Activated T-helper 9 cell treated with anti-CD3 and anti-CD28 coated beads, Interleukin-2, amount 50 U/mL, for 16 hours (primary cell): Measurements from ENCODE around the gene FBXO11.
A peak's percentile ranks its signal among the peaks of the same experiment; 100 is the strongest.
"Not testable (repeated sequence)": the region's sequence is repeated elsewhere in the genome, so short reads cannot be mapped to it uniquely, and the experiment has no call there.

Source experiments
- DNase-seq: peaks from one replicate; pipeline ENCODE4 v3.0.0-alpha.2; 2020; ENCODE audit warnings: low read depth

Gene FBXO11

GRCh38 chr2:47906157-47907038 lies at the start of gene FBXO11:
Gene FBXO11, minus strand, starts transcription at chr2:47906498. Its CDS starts 778 bp downstream, at chr2:47905720.
- peak; percentile 93 for DNase-seq

GRCh38 chr2:47950340-47951301 lies 44.3 kb upstream of the FBXO11 start:
- DNase-seq = no peak

GRCh38 chr2:47946593-47946992 lies 40.3 kb upstream of the FBXO11 start:
- DNase-seq = no peak

GRCh38 chr2:47945046-47945781 lies 38.9 kb upstream of the FBXO11 start:
- no peak for DNase-seq

- DNase-seq = no peak
Measured at GRCh38 chr2:47941936-47942335, 35.6 kb upstream of the FBXO11 start.

GRCh38 chr2:47937677-47938076 lies 31.4 kb upstream of the FBXO11 start:
- DNase-seq = no peak

- no peak for DNase-seq
Measured at GRCh38 chr2:47935071-47935470, 28.8 kb upstream of the FBXO11 start.

GRCh38 chr2:47918043-47918442 lies 11.7 kb upstream of the FBXO11 start:
- DNase-seq = no peak

GRCh38 chr2:47917276-47917961 lies 11.1 kb upstream of the FBXO11 start:
- DNase-seq = no peak

- DNase-seq = no peak
Measured at GRCh38 chr2:47916412-47916811, 10.1 kb upstream of the FBXO11 start.

- DNase-seq = not testable (repeated sequence)
Measured at GRCh38 chr2:47910662-47911061, 4.4 kb upstream of the FBXO11 start.

- no peak for DNase-seq
Measured at GRCh38 chr2:47908682-47909081, 2.4 kb upstream of the FBXO11 start.

- peak; percentile 5 for DNase-seq
Measured at GRCh38 chr2:47907039-47907781, 912 bp upstream of the FBXO11 start.

- DNase-seq = peak; percentile 48
Measured at GRCh38 chr2:47905386-47906156, 727 bp downstream of the FBXO11 start.

- DNase-seq = no peak
Measured at GRCh38 chr2:47903781-47904490, 2.4 kb downstream of the FBXO11 start.

- not testable (repeated sequence) for DNase-seq
Measured at GRCh38 chr2:47901892-47902291, 4.4 kb downstream of the FBXO11 start.

GRCh38 chr2:47900857-47901256 lies 5.4 kb downstream of the FBXO11 start:
- no peak for DNase-seq

GRCh38 chr2:47899915-47900816 lies 6.1 kb downstream of the FBXO11 start:
- no peak for DNase-seq
